GM10847 (cell line): Measurements from ENCODE around the gene IRF2BP2.

Source experiments
- POLR2A ChIP-seq: IDR thresholded peaks from 2 replicates; pipeline ENCODE4 v1.6.1; 2011; ENCODE audit not compliant: insufficient read length; ENCODE audit errors: extremely low read depth

Gene IRF2BP2

DNA sequence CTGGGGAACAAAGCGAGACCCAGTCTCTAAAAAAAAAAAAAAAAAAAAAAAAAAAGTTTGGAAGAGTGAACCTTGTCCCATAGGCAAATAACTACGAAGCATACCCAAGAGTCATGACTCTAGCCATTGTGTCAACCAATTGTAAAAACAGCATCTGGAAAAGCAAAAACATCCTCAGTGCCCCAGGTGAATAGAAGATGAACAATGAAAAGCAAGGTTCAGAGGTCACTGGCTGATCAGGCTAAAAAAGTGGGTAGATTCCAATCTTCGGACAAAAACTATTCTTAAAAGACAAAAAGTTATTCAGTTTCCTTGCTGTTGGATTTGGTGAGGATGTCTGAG is 11.1 kb upstream of the IRF2BP2 start:
- TF ChIP-seq POLR2A: no peak

DNA sequence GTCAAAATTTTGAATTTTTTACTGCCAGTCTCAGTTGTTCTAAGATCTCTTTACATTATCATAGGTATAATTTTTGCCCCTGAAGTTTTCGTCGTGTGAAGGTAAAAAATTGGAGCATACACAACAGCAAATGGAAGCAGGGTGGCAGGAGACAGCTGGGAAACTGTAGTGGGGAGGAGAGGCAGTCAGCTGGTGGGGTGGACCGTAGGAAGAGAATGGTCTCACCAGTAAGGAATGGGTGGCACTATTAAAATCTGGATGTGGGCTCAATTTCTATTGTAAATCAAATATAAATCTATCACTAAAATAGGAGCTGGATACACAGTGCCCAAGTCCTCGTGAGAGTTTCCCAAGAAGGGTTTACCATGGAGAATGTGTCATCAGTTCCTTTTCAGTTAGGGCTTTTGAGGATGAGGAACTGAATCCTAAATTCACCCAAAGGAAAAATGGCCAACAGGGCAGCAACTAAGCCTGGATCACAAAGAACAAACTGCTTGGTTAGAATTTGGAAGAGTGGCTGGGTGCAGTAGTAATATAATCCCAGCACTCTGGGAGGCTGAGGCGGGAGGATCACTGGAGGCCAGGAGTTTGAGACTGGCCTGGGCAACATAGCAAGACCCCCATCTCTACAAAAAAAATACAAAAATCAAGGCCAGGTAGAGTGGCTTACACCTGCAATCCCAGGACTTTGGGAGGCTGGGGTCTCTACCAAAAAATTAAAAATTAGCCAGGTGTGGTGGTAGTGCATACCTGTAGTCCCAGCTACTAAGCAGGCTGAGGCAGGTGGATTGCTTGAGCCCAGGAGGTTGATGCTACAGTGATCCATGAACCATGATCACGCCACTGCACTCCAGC is 10.5 kb upstream of the IRF2BP2 start:
- no peak for TF ChIP-seq POLR2A

DNA sequence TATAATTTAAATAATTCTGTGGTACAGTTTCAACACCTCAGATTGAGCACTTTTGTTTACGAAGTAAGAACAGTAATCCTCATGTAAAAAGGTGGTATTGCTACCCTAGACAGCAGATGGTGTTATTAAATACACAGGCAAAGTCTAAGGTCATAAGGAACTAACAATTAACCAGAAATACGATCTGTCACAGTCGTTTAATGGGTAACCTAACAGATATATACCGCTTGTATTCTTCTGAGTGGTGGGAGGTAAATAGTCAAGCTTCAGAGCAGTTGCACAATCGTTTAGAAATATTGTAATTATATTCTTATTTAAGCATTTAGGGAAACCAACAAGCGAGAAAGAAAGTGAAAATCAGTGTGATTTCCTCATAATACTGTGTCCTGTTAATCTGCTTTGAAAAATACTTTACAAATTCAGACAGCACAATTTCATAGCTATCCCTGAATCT is 9.8 kb upstream of the IRF2BP2 start:
- TF ChIP-seq POLR2A: no peak

DNA sequence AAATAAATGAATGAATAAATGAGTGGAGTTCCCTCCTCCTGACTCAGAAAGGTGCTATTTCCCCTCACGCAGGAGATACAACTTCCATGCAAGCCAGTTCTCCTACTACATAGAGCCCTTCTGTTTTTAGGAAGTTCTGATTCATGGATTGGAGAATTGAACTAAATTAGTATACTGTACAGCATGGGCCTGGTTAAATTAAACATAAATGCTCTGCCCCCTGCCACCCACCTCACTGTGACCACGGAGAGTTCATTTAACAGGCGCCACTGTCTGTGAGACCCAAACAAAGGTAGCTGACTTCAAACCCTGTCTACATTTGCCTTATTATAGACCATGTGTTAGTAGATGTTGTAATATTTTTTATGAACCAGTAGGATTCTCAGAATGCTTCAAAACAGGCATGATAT is 9.1 kb upstream of the IRF2BP2 start:
- TF ChIP-seq POLR2A: no peak

DNA sequence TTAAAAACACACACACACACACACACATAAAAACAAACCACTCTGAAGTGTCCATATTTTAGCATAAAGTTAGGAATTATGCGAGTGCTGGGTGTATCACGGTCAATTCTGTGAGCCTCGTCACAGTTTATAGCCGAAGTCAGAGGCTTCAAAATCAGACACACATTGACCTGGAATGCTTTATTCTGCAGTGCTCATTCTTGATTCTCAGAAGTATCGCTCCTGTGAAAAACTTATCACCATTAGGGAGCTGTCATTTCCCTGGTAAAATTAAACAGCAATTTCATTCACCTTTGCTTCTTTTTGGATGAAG is 8.7 kb upstream of the IRF2BP2 start:
- no peak for TF ChIP-seq POLR2A

DNA sequence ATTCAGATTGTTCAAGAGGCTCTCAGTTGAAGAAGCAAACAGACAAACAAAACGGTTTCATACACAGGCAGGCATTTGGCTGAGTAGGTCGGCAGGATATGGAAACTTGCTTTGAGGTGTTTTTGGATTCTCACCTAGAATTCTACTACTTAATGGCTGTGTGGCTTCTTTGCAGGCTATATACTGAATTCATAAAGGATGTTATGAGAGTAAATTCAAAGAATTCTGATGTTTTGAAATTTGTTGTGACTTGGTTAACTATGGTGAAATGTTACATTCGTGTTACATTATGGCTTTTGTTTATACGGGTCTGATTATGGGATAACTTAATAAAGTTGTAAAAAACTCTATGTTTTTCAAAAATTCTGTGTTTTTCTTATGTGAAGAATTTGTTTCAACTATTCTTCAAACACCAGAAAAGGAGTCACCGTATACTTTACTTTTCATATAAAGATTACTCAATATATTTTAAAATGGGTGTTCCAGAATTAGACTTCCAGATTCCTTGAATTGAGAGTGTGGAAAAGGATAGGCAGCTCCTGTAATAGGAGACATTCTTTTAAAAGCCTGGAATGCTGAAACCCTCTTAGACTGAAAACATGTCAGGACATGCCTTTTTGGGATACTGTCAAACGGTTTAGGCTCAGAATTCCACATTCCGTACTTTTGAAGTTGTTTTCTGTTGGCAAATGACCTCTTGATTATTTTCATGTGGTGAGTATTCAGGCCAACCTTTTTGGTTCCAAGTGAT is 8.2 kb upstream of the IRF2BP2 start:
- TF ChIP-seq POLR2A: no peak

DNA sequence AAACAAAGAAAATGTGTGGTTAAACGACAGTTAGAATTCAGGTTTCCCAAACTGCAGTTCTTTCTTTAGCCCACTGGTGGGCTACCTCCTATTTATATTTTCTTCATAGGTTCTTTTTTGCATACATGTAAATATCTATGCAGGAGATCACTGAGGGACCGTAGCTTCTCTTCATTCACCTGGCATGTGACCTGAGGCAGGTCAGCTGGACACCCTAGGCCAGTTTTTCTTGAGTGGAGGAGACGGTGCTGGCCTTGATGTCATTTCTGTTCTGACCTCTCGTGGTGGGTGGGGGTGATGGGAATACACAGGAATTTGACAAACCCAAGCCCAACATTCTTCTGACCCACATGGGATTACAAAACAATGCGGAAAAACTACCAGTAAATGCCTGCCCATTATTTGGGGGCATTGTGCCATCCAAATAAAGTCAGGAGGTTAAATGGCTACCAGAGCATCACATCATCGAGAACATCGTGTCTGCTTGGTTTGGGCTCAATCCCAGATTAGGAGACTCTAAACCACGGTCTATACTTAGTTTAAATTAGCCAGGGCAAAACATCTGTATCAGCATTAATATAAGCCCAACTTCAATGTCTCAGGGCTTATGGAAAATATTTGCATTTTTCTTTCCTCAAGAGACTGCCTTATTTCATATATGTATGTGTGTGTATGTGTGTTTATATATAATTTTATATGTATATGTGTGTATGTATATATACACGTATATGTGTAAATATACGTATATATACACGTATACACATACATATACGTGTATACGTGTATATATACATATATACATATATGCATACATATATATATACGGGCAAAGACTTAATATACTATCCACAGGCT is 7.4 kb upstream of the IRF2BP2 start:
- no peak for TF ChIP-seq POLR2A

DNA sequence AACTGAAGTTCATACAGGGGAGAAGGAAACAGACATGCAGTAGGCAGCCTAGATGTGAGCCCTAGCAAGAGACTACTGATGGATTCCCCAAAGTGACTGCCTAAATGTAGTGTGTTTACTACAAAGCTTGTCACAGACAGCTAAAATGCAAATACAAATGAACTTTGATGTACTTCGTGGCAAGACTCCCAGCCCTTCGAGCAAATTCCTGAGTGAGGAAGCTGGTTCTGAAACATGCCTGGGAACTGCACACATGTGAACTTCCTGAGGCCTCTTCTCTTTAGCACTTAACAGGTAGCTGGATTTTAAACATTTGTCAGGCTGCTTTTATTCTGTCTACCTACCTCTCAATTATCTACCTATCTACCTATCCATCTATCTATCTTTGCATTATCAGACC is 6.7 kb upstream of the IRF2BP2 start:
- no peak for TF ChIP-seq POLR2A

DNA sequence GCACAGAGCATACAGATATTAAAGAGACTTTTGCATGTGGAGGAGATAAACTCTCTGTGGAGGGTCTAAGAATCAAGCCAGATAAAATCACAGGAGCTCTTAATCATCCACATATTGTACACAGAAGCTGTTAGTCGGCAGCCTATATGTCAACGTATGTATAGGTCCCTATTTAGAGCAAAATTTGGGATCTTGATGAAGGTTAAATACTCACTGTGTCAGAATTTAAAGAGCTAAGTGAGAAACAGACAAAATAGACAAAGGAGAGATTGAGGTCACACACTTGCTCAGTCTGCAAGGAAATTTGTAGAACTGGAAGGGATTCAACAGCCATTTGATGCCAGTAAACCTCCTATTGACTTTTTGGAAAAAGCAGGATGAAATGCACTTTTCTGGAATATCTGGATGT is 4.1 kb upstream of the IRF2BP2 start:
- TF ChIP-seq POLR2A: no peak

DNA sequence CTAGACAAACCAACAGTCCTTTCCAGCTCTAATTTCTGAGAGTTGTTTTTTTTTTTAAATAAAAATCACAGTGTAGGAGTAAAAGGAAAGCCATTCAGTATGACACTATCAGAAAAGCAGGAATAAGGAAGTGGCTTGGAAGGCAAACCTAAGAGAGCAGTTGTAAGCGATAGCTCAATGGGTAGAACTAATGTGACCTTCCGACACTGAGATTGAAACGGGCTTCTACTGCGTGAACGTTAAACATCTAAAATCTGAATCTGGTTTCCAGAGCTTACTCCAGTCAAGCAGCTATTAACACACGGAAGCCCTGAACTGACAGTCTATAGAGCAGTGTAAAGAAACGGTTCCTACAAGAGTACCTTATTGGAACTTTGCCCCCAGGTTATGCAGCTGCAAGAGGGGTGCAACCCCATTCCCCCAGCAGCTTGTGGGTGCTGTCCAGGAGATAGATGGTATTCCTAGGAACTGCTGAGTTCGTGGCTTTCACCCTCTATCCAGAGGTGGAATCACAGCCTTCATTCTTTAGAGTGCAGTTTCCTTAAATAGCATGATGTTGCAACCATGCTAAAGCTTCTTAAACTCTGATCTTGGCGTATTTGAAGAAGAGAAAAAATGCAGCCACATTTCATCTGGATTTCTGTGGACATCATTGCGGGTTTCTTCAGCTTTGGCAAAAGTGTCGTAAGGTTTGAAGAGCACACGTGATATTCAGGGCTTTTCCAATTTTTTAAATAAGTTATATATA is 3.3 kb upstream of the IRF2BP2 start:
- TF ChIP-seq POLR2A: no peak

DNA sequence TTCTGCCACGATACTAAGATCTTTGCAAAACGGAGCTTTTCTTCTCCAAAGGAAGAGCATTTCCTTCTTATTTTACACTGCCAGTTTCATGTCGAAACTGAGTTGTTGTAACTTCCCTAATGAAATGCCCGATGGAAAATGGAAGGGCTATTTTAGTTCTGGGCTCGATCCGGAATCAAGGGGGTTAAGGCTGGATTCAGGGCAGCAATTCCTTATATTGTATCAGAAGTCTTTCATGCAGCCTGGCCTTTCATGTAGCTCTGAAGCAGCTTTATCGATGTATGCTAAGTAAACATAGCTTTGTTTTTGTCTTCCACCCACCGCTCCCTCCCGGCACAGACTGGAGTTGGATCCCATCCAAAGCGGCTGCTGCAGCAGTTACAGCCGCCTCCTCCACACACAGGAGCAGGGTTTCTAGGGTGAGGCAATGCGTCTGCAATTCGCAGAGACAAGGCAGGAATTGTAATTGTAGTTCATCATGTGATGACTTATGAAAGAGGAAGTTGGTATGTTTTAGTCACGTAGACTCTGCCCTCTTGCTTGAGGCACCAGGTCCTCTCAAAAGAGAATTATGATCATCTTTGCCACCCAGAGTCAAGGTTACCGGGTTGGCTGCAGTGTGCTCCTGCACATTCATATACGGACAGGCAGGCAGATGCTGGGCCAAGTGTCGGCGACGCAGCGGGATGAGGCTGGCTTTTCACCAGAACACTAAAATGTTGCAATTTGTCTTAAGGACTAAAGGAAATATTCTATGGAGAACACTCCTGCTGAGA is 2.6 kb upstream of the IRF2BP2 start:
- TF ChIP-seq POLR2A: peak; percentile 42

DNA sequence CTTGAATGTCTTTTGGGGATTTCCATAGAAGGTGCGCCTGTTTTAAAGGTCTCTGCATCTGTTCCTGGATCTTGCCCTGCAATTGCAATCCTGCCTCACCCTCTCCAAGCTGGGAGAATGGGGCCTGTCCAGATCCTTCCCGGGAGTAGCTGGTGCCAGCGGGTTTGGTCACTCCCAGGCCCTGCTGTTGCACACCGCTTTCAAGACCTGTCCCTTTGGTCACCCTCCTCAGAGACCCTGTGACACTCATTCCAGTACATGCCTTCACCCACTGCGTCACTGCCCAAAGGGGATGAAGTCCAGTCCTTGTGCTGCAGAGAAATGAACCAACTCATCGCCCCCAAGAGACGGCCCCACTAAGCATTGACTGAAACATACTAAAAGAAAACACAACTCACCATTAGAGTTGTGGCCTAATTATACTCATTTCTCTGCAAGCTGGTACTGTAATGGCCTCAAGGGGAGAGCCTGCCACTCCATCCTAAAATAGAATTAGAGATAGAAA is 1.9 kb upstream of the IRF2BP2 start:
- no peak for TF ChIP-seq POLR2A

DNA sequence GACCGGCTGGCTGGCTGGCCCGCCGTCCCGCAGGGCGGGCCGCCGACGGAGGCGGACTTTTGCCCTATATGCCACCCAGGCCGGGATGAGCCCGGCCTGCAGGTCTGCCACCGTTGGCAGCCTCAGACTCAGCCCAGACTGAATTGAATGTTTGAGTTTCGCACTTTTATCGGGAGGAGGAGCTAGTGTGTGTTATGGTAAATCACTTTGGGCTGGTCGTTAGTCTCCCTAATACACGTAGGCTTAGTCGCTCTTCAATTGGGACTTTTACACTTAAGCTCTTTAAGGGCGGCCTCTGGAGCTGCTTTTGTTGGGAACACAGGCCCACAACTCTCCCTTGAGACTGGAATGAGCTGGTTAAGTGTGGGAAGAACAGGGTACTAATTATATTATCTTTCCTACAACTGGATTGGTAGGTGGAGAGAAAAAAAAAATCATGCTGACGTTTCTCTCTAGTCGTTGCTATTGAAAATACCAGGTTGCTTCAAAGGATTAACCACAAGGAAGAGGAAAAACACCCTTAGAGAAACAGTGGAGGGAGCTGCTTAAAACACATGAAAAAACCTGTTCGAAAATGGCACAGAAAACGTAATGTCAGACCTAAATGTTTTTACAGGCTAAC is 1.4 kb upstream of the IRF2BP2 start:
- TF ChIP-seq POLR2A: peak; percentile 34

DNA sequence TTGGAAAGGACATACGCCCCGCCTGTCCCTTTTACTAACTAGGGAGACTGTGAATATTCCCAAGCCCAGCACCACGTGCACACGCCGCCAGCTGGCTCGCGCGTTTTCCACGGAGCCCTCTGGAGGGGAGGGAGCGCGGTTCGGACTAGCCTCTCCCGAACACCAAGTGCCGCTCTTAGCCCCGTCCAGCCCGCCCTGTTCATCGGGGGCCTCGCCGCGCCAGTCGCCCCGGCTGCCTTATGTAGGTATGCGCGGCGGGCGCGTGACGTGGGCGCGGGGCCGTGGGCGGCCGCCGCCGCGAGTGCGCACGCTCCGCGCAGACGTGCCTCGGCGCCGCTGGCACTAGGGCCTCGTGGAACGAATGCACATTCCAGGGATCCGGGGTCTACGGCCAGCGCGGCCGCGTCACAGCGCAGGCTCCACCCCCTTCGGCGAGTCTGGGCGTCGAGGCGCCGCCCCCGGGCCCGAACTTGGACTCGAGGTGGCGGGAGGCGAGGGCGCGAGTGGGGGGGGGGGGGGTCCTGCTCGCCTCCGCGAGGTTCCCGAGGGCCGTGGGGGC is 767 bp upstream of the IRF2BP2 start:
- peak; percentile 98 for TF ChIP-seq POLR2A

DNA sequence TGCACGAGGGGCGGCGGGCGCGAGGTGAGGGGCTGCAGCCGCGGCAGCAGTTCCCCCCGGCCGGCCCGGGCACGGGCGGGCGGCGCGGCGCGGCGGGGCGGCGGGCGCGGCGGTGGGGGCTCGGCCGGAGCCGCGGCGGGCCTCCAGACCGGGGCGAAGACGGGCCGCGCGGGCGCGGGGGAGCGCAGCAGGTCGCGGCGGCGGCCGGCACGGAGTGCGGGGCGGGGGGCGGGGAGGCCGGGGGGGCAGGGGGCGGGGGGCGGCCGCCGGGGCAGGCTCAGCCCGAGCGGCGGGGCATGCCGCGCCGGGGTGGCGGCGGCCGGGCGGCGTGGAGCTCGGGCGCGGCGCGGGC is 311 bp downstream of the IRF2BP2 start:
- TF ChIP-seq POLR2A: no peak
